ENCODE data around the gene STAC2. TPM values are rescaled to one million over a fixed set of nuclear protein-coding genes. Genes with fewer than 3 reads are reported as not detected.
"Not testable (repeated sequence)": the region's sequence is repeated elsewhere in the genome, so short reads cannot be mapped to it uniquely, and the experiment has no call there.

Gene STAC2
- total RNA-seq, 1 experiment from 2014 or later = not detected

DNA sequence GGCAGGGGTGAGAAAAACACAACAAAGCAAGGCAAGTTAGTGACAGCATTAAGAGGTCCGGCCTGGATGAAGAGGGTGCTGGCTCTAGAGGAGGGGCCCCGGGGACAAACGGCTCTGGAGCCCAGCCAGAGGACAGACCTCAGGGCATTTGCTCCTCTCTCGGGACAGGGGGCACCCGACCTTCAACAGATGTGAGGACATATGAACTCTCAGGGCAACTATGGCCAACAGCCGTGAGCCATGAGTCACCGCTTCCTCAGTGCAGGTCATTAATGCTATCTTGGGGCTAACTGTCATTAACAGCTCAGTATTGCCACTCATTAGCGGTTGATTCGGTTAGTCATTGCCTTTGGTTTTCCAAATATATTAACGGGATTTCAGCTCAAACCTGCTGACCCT is 50.1 kb downstream of the STAC2 start:
- H3K4me1 ChIP-seq (replicated peaks) = 0 out of 2 replicates have a peak, but pooled peaks cover 9% of the 10 kb centered on the region
- no peaks in the 10 kb centered on the region for H3K27me3 ChIP-seq (replicated peaks)
- no peak overlapping the region for H3K27ac ChIP-seq
- no peaks in the 10 kb centered on the region for H3K9me3 ChIP-seq (replicated peaks)
- DNase-seq (ENCODE audit: low read depth in 1 of 2, low spot score in 2 of 2) = no peak
- peaks cover 15% of the 10 kb centered on the region for H3K36me3 ChIP-seq
- H3K4me3 ChIP-seq = no peak overlapping the region

DNA sequence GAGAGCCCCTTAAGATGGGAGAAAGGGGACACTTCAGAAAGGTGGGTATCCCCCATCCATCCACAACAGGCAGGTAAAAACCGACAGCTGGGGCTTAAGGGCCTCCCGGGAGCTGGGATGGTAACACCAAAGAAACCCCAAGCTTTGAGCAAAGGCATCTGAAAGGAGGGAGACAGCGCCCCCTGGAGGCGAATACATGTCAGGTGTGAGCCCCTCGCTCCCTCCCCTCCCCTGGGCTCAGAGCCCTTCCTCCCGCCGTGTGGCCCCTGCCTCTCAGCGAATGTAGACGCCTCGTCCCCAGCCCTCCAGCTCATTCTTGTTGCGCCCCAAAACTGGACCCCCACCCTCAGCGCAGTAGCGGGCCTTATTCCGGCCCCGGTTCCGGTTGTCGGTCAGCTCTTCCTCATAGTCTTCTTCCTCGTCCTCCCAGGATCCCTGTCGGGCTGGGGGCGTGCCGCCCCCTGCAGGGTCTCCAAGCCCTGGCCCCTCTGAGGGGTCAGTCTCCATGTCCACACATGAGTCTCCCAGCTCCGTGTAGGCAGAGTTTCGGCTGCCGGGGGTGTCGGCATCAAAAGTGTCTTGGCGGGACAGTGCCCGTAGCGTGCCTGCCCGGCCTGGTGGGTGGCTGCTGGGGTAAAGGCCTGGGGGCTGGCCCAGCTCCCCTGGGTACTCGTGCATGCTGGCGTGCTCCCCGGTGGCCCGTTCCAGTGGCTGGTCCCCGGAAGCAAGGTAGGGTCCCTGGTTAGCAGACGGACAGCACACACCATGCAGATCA is 50.6 kb downstream of the STAC2 start:
- H3K36me3 ChIP-seq = peaks cover 15% of the 10 kb centered on the region

DNA sequence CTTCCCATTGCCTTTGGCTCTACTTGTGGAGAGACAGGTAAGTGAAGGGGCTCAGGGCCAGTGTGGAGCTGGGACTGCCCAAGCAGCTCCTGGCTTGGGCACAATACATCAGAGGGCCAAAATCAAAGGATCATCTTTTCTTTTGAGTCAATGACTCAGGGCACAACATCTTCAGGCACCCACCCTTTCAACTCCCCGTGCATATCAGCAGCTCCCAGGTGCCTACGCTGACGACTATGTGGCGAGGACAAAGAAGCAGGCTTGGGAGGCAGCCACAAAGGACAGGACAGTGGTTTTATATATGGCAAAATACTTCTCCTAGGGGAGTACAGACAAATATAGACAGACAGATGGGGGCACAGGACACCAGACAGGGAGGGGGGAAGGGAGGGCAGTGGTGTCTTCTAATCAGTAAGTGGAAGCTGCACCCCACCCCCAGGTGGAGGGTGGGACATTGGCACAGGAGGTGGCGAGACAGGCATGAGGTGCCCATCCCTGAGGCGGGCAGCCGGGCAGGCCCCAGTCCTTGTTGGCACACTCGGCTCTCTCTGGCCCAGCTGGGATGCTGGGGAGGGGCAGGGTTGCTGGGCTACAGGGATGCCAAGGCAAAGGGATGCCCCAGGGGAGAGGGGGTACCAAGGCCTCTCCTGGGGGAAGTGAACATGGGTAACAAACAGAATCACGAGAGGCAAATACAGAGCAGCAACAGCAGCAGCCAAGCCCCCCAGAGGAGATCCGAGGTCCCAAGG is 52.0 kb downstream of the STAC2 start:
- Histone ChIP-seq H3K27me3 (replicated peaks) (no peaks in the 10 kb centered on the region), H3K4me3 (no peak overlapping the region), H3K36me3 (peaks cover 15% of the 10 kb centered on the region), H3K9me3 (replicated peaks) (no peaks in the 10 kb centered on the region), H3K27ac (no peak overlapping the region), H3K4me1 (replicated peaks) (0 out of 2 replicates have a peak, but pooled peaks cover 7% of the 10 kb centered on the region)
- DNase-seq (ENCODE audit: low read depth in 1 of 2, low spot score in 2 of 2) = no peak

More for the DNA sequence above, 50.6 kb downstream of the STAC2 start:
- 0 out of 2 replicates have a peak, but pooled peaks cover 9% of the 10 kb centered on the region for H3K4me1 ChIP-seq (replicated peaks)
- H3K9me3 ChIP-seq (replicated peaks) = no peaks in the 10 kb centered on the region
- H3K27ac ChIP-seq = no peak overlapping the region
- no peak overlapping the region for H3K4me3 ChIP-seq
- H3K27me3 ChIP-seq (replicated peaks) = no peaks in the 10 kb centered on the region
- no peak for DNase-seq (ENCODE audit: low read depth in 1 of 2, low spot score in 2 of 2)

DNA sequence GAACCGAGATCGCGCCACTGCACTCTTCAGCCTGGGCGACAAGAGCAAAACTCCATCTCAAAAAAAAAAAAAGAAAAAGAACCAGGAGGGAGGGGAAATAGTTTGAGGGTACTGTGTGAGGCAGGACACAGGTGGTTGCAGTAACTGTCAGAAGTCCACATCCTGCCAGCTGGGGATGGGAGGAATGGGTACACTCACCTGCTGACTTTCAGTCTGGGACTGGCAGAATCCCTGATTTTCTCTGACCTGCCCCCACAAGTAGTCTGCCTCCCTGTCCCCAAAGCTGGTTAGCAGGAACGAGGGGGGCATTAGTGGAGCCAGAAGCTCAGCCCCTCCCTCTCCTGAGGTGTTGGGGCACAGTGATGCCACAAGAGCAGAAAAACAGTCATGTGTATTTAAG is 52.7 kb downstream of the STAC2 start:
- Histone ChIP-seq H3K36me3 (peaks cover 14% of the 10 kb centered on the region), H3K4me3 (no peak overlapping the region), H3K4me1 (replicated peaks) (0 out of 2 replicates have a peak, but pooled peaks cover 5% of the 10 kb centered on the region), H3K27ac (no peak overlapping the region), H3K9me3 (replicated peaks) (no peaks in the 10 kb centered on the region), H3K27me3 (replicated peaks) (no peaks in the 10 kb centered on the region)
- no peak for DNase-seq (ENCODE audit: low read depth in 1 of 2, low spot score in 2 of 2)

DNA sequence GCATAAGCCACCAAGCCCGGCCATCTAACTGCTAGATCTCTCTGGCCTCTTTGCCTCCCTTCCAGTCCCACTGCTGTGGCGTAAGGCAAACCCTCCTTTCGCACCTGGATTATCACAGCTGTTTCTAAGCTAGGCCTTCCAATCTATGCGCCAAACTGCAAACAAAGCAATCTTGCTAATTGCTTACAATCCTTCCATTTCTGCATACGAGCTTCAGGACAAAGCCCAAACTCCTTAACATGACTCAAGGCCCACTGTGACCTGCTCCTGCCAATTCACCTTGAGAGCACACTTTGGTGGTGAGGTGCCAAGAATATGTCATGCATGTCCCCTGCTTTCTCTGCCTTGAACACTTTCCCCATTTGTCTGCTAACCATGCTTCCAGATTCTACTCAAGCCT is 53.8 kb downstream of the STAC2 start:
- H3K27me3 ChIP-seq (replicated peaks) = no peaks in the 10 kb centered on the region

DNA sequence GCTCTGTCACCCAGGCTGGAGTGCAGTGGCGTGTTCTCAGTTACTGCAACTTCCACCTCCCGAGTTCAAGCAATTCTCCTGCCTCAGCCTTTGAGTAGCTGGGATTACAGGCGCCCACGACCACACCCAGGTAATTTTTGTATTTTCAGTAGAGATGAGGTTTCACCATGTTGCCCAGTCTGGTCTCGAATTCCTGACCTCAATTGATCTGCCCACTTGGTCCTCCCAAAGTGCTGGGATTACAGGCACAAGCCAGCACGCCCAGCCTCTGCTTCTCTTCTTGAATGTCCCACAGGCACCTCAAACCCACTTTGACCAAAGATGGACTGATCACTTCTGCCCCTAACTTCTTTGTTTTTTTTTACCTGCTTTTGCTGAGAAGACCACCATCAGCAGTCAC is 55.2 kb downstream of the STAC2 start:
- Histone ChIP-seq H3K4me3 (no peak overlapping the region), H3K9me3 (replicated peaks) (no peaks in the 10 kb centered on the region), H3K27me3 (replicated peaks) (no peaks in the 10 kb centered on the region), H3K27ac (no peak overlapping the region), H3K36me3 (peaks cover 5% of the 10 kb centered on the region; the same call in 1 of the 2 replicates), H3K4me1 (replicated peaks) (0 out of 2 replicates have a peak, but pooled peaks cover 3% of the 10 kb centered on the region)
- no peak for DNase-seq (ENCODE audit: low read depth in 1 of 2, low spot score in 2 of 2)

More for the DNA sequence above, 53.8 kb downstream of the STAC2 start:
- DNase-seq (ENCODE audit: low read depth in 1 of 2, low spot score in 2 of 2) = no peak
- no peaks in the 10 kb centered on the region for H3K9me3 ChIP-seq (replicated peaks)
- H3K36me3 ChIP-seq = peaks cover 7% of the 10 kb centered on the region; the same call in 1 of the 2 replicates
- 0 out of 2 replicates have a peak, but pooled peaks cover 5% of the 10 kb centered on the region for H3K4me1 ChIP-seq (replicated peaks)
- H3K4me3 ChIP-seq = no peak overlapping the region
- H3K27ac ChIP-seq = no peak overlapping the region

DNA sequence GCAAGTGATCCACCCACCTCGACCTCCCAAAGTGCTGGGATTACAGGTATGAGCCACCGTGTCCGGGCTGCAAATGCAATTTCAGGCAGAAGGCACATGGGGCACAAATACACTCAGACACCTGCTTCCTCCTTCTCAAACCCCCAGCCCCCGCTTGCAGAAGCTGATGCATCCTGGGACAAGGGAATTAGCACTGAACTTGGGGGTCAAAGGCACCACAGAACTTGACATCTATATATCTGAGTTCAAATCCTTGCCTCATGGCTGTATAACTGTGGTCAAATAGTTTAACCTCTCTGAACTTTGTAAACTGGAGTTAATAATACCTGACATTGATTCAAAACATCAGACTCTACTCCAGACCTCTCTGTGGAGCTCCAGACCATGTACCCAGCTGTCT is 55.6 kb downstream of the STAC2 start:
- Histone ChIP-seq H3K27ac (no peak overlapping the region), H3K4me3 (no peak overlapping the region), H3K36me3 (peaks cover 2% of the 10 kb centered on the region; the same call in 1 of the 2 replicates), H3K9me3 (replicated peaks) (no peaks in the 10 kb centered on the region), H3K4me1 (replicated peaks) (no peaks in the 10 kb centered on the region; the same call in 1 of the 2 replicates), H3K27me3 (replicated peaks) (no peaks in the 10 kb centered on the region)
- DNase-seq (ENCODE audit: low read depth in 1 of 2, low spot score in 2 of 2) = no peak

DNA sequence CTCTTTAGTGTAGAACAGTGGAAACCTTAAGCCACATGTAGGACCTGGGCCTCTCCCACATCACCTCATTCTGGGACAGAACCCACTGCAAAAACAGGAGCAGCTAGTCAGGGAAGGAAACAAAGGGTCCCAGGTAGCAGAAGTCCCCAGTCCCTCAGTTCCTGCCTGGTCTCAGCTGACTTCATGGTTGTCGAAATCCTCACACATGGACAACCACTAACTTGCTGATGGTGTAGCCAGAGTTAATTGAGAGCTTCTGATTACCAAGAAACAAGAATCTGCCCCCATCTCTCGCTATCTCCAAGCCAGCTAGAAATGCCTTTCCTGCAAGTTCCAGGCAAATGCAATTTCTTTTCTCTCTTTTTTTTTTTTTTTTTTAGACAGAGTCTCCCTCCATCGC is 56.2 kb downstream of the STAC2 start:
- Histone ChIP-seq H3K27ac (no peak overlapping the region), H3K4me3 (no peak overlapping the region), H3K9me3 (replicated peaks) (no peaks in the 10 kb centered on the region), H3K4me1 (replicated peaks) (peaks cover 6% of the 10 kb centered on the region; the same call in 1 of the 2 replicates), H3K36me3 (no peaks in the 10 kb centered on the region), H3K27me3 (replicated peaks) (no peaks in the 10 kb centered on the region)
- DNase-seq (ENCODE audit: low read depth in 1 of 2, low spot score in 2 of 2) = no peak

DNA sequence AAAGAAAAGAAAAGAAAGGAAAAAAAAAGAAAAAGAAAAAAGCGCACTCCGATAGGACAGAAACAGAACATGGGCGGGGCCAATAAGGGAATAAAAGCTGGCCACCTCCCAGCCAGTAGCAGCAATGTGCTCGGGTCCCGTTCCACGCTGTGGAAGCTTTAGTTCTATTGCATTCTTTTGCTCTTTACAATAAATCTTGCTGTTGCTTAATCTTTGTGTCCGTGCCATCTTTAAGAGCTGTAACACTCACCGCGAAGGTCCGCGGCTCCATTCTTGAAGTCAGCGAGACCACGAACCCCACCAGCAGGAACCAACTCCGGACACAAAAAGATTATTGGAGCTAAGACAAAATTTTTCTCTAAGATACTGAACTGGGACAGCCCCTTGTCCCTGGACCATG is 56.6 kb downstream of the STAC2 start:
- Histone ChIP-seq H3K27ac (no peak overlapping the region), H3K4me3 (no peak overlapping the region), H3K27me3 (replicated peaks) (no peaks in the 10 kb centered on the region), H3K4me1 (replicated peaks) (peaks cover 7% of the 10 kb centered on the region; the same call in 1 of the 2 replicates), H3K36me3 (no peaks in the 10 kb centered on the region), H3K9me3 (replicated peaks) (no peaks in the 10 kb centered on the region)
- no peak for DNase-seq (ENCODE audit: low read depth in 1 of 2, low spot score in 2 of 2)

DNA sequence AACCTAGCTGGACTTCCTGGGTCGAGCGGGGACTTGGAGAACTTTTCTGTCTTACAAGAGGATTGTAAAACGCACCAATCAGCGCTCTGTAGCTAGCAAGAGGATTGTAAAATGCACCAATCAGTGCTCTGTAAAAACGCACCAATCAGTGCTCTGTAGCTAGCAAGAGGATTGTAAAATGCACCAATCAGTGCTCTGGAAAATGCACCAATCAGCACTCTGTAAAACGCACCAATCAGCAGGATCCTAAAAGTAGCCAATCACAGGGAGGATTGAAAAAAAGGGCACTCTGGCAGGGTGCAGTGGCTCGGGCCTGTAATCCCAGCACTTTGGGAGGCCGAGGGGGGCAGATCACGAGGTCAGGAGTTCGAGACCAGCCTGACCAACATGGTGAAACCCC is 57.2 kb downstream of the STAC2 start:
- H3K4me3 ChIP-seq, H3K36me3 ChIP-seq, H3K27ac ChIP-seq: not testable (repeated sequence)

DNA sequence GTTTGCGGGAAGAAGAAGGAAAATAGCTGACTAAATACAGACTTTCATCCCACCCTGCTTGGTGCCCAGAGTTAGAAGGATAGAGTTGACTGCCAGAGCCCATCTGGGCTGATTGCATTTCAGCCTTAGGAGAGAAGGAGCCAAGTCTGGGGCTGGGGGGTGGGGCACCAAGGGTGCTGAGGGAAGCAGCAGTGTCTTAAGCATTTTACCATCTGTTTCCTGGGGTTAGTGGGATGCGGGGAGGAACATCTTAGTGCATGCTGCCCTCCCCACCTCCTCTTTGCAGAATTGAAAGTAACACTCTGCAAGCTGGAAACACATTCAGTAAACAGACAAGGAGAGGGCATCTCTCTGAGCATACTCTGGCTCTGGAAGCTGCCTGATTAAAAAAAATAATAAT is 58.3 kb downstream of the STAC2 start:
- no peaks in the 10 kb centered on the region for H3K27me3 ChIP-seq (replicated peaks)
- no peaks in the 10 kb centered on the region for H3K36me3 ChIP-seq
- peaks cover 7% of the 10 kb centered on the region; the same call in 1 of the 2 replicates for H3K4me1 ChIP-seq (replicated peaks)
- no peak for DNase-seq (ENCODE audit: low read depth in 1 of 2, low spot score in 2 of 2)
- no peak overlapping the region for H3K4me3 ChIP-seq
- H3K27ac ChIP-seq = no peak overlapping the region
- no peaks in the 10 kb centered on the region for H3K9me3 ChIP-seq (replicated peaks)

More for the DNA sequence above, 57.2 kb downstream of the STAC2 start:
- not testable (repeated sequence) for H3K27me3 ChIP-seq (replicated peaks); H3K9me3 ChIP-seq (replicated peaks); H3K4me1 ChIP-seq (replicated peaks); DNase-seq (ENCODE audit: low read depth in 1 of 2, low spot score in 2 of 2)

DNA sequence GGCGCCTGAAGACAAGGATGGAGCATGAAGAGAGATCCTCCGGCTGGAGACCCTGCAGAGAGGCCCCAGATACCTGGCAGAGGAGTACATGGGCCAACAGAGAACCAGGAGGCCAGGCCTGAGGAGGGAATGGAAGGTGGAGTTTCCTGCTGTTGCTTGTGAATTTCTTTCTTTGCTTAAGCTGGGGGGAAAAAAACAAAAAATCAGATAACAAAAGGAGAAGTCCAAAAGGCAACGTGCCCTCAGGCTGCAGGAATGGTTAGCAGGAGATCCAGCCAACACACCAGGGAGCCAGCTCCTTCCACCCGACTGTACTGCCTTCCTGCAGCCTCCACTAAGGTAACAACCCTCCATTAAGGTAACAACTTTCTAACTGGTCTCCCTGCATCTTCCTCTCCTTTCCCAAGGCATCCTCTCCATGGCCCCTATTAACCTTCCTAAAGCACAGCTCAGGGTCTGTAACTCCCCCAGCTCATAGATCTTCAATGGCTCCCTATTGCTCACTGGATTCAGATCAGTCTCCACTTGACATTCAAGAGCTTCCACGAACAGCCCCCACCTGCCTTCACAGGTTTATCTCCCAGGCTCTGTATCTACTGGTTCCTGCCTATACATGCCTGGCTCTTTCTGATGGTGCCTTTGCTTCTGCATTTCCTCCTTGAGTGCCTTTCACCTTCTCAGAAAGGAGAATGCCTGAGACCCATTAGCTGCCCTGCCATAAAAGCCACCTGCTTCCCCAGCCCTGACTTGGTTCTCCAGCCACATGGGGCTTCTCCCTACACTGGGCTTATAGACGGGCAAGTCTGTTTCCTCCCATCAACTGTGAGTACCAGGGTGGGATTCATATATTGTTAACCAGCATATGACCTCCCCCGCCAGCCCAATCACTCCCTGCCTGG is 59.1 kb downstream of the STAC2 start:
- Histone ChIP-seq H3K4me3 (no peak overlapping the region), H3K27me3 (replicated peaks) (no peaks in the 10 kb centered on the region), H3K27ac (no peak overlapping the region), H3K36me3 (no peaks in the 10 kb centered on the region), H3K9me3 (replicated peaks) (no peaks in the 10 kb centered on the region), H3K4me1 (replicated peaks) (peaks cover 7% of the 10 kb centered on the region; the same call in 1 of the 2 replicates)
- DNase-seq (ENCODE audit: low read depth in 1 of 2, low spot score in 2 of 2) = no peak

DNA sequence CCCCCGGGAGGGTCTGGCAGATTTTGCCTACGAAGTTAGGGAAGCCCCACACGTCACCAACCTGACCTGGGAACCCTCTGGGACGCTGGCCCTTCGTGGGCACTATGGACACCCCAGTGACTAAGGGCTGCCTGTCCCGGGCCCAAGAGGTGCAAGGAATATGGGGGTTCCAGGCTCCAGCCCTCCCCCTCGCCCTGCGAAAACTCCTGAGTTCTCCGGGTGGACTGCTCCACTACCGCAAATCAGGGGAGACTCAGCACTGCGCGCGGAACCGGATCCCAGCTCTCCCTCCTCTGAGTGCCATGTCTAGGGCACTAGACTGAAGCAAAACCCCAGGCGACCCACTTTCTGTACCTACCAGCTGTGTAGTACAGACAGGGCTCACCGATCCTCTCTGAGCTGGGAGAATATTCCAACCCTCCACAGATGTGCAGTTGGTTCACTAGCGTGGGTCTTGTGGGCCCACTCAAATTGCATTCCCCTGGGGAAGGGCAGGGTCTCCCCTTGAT is 59.9 kb downstream of the STAC2 start, which contains the start of gene ARL5C:
Gene ARL5C, minus strand, starts transcription at position 321 of the 509 bp plus-strand sequence. CDS start 401 bp downstream, outside the sequence.
- Histone ChIP-seq H3K4me3 (no peak within 1 kb of the TSS), H3K36me3 (no peaks in the 10 kb centered on the region), H3K4me1 (replicated peaks) (peaks cover 7% of the 10 kb centered on the region; the same call in 1 of the 2 replicates), H3K9me3 (replicated peaks) (no peaks in the 10 kb centered on the region), H3K27me3 (replicated peaks) (no peaks in the 10 kb centered on the region), H3K27ac (no peak within 1 kb of the TSS)
- DNase-seq (ENCODE audit: low read depth in 1 of 2, low spot score in 2 of 2) = no peak
